WTC11 (cell line): ENCODE data around the gene ANKRD27. TPM values are rescaled to one million over a fixed set of nuclear protein-coding genes. Genes with fewer than 3 reads are reported as not detected.

Source experiments
- ATAC-seq: fragments of 200-7000 bp; cut with Tn5 transposase; 2 replicates; pipeline ENCODE4 v1.10.0; 2021; ENCODE audit warnings: mild to moderate bottlenecking, moderate library complexity
- CTCF ChIA-PET: fragments of 300-600 bp; sonication (Branson Sonifier 250); formaldehyde crosslinking; loops from one replicate; lab custom pipeline; 2021; ENCODE audit warnings: antibody characterized with exemption; lab: Charles Lee
- POLR2A ChIA-PET: fragments of 350-600 bp; sonication (Branson Sonifier 250); formaldehyde crosslinking; loops from one replicate; lab custom pipeline; 2021; ENCODE audit warnings: antibody characterized with exemption; lab: Charles Lee
- DNase-seq: peaks from one replicate; pipeline ENCODE4 v3.0.0; 2021; ENCODE audit warnings: low spot score
- H3K27ac Mint-ChIP-seq: 2 replicates; pipeline ENCODE4 v1.8.0; 2021; ENCODE audit warnings: mixed read lengths
- H3K27me3 Mint-ChIP-seq: 2 replicates; pipeline ENCODE4 v1.8.0; 2021; ENCODE audit warnings: low read depth, mild to moderate bottlenecking, moderate library complexity, mixed read lengths
- H3K36me3 Mint-ChIP-seq: 2 replicates; pipeline ENCODE4 v1.8.0; 2021; ENCODE audit warnings: mixed read lengths
- H3K4me1 Mint-ChIP-seq: 2 replicates; pipeline ENCODE4 v1.8.0; 2022; ENCODE audit warnings: mixed read lengths
- H3K4me3 Mint-ChIP-seq: 2 replicates; pipeline ENCODE4 v1.8.0; 2021; ENCODE audit warnings: mild to moderate bottlenecking, moderate library complexity, mixed read lengths
- H3K9me3 Mint-ChIP-seq: 2 replicates; pipeline ENCODE4 v1.8.0; 2021; ENCODE audit warnings: mixed read lengths
- AR ChIP-seq: fragments of 250-450 bp; sonication (Bioruptor Pico); IDR thresholded peaks from 2 replicates; pipeline ENCODE4 v1.9.0; 2021; ENCODE audit warnings: mild to moderate bottlenecking
- ATF1 ChIP-seq: sonication (generic); formaldehyde crosslinking; IDR thresholded peaks from 2 replicates; pipeline ENCODE4 v1.8.1; 2023; ENCODE audit warnings: mild to moderate bottlenecking, moderate library complexity, missing genetic modification reagents
- E2F4 ChIP-seq: sonication (generic); formaldehyde crosslinking; IDR thresholded peaks from 2 replicates; pipeline ENCODE4 v1.8.1; 2022; ENCODE audit warnings: low read depth, mild to moderate bottlenecking, moderate library complexity, missing genetic modification reagents, borderline replicate concordance
- ETV6 ChIP-seq: sonication (generic); formaldehyde crosslinking; IDR thresholded peaks from 2 replicates; pipeline ENCODE4 v1.8.1; 2022; ENCODE audit warnings: mild to moderate bottlenecking, missing genetic modification reagents
- GRHL2 ChIP-seq: fragments of 250-450 bp; sonication (Bioruptor Pico); IDR thresholded peaks from 2 replicates; pipeline ENCODE4 v1.8.0; 2022; ENCODE audit warnings: mild to moderate bottlenecking, moderate library complexity; ENCODE audit not compliant: insufficient replicate concordance, severe bottlenecking
- GTF2I ChIP-seq: fragments of 250-450 bp; sonication (Bioruptor Pico); conservative IDR thresholded peaks from 2 replicates; pipeline ENCODE4 v1.4.0; 2021; ENCODE audit warnings: mild to moderate bottlenecking
- HMGA2 ChIP-seq: fragments of 250-450 bp; sonication (Bioruptor Pico); IDR thresholded peaks from 2 replicates; pipeline ENCODE4 v1.4.0; 2021; ENCODE audit warnings: mild to moderate bottlenecking, moderate library complexity
- HMGXB4 ChIP-seq: sonication (generic); formaldehyde crosslinking; IDR thresholded peaks from 2 replicates; pipeline ENCODE4 v1.8.1; 2023; ENCODE audit warnings: mild to moderate bottlenecking, moderate library complexity, missing genetic modification reagents
- IRF1 ChIP-seq: sonication (generic); formaldehyde crosslinking; IDR thresholded peaks from 2 replicates; pipeline ENCODE4 v1.8.0; 2023; ENCODE audit warnings: missing genetic modification reagents
- IRF2 ChIP-seq: sonication (generic); formaldehyde crosslinking; IDR thresholded peaks from 2 replicates; pipeline ENCODE4 v1.8.0; 2022; ENCODE audit warnings: low read depth, missing genetic modification reagents, borderline replicate concordance
- JAZF1 ChIP-seq: fragments of 250-450 bp; sonication (Bioruptor Pico); IDR thresholded peaks from 2 replicates; pipeline ENCODE4 v1.9.0; 2021; ENCODE audit warnings: moderate library complexity, mild to moderate bottlenecking, inconsistent platforms
- NFATC4 ChIP-seq: fragments of 250-450 bp; sonication (Bioruptor Pico); IDR thresholded peaks from 2 replicates; pipeline ENCODE4 v1.9.0; 2021; ENCODE audit warnings: mild to moderate bottlenecking
- RELA ChIP-seq: sonication (generic); formaldehyde crosslinking; IDR thresholded peaks from 2 replicates; pipeline ENCODE4 v1.8.1; 2022; ENCODE audit warnings: missing genetic modification reagents, mild to moderate bottlenecking, borderline replicate concordance
- SMAD3 ChIP-seq: sonication (generic); formaldehyde crosslinking; IDR thresholded peaks from 2 replicates; pipeline ENCODE4 v1.8.0; 2022; ENCODE audit warnings: missing genetic modification reagents, mild to moderate bottlenecking, borderline replicate concordance
- ZMAT4 ChIP-seq: fragments of 250-450 bp; sonication (Bioruptor Pico); IDR thresholded peaks from 2 replicates; pipeline ENCODE4 v1.9.0; 2021; ENCODE audit warnings: mild to moderate bottlenecking
- ZNF532 ChIP-seq: fragments of 250-450 bp; sonication (Bioruptor Pico); IDR thresholded peaks from 2 replicates; pipeline ENCODE4 v1.9.0; 2021; ENCODE audit warnings: mild to moderate bottlenecking, borderline replicate concordance
- total RNA-seq: library from RNA; stranded (reverse); gene quantifications from 3 replicates; pipeline ENCODE4 v1.2.3, GENCODE V29; 2021

The ANKRD27 gene
- total RNA-seq, 1 experiment from 2014 or later: 48.6 TPM

GRCh38 chr19:32611161-32611560, 63.8 kb downstream of the ANKRD27 start (continued):
- TF ChIP-seq GRHL2 (CRISPR knock-in tag): no peak

- DNase-seq: no peak
- peaks cover 42% of the 10 kb centered on the region for H3K36me3 Mint-ChIP-seq
- H3K9me3 Mint-ChIP-seq: peaks cover 4% of the 10 kb centered on the region
- no peaks in the 10 kb centered on the region for H3K27me3 Mint-ChIP-seq
- H3K4me3 Mint-ChIP-seq: no peak overlapping the region
- ATAC-seq: no peak
- no peaks in the 10 kb centered on the region for H3K4me1 Mint-ChIP-seq
- TF ChIP-seq AR (CRISPR knock-in tag) (no peak), JAZF1 (CRISPR knock-in tag) (no peak), NFATC4 (no peak), SMAD3 (CRISPR knock-in tag) (no peak), HMGXB4 (CRISPR knock-in tag) (no peak), HMGA2 (CRISPR knock-in tag) (no peak), GTF2I (no peak), GRHL2 (CRISPR knock-in tag) (no peak), ZMAT4 (CRISPR knock-in tag) (no peak), IRF2 (no peak), ETV6 (CRISPR knock-in tag) (no peak), IRF1 (CRISPR knock-in tag) (no peak), ZNF532 (CRISPR knock-in tag) (no peak)
- ChIA-PET CTCF (interaction anchor here (0.7 kb wide), 1 partner anchor 8 kb away, joined by 3 read pairs; no protein-coding TSS in a partner anchor), POLR2A (interaction anchor here (0.7 kb wide), 1 partner anchor 40 kb away, joined by 4 read pairs; no protein-coding TSS in a partner anchor)
- no peak overlapping the region for H3K27ac Mint-ChIP-seq
These were observed 67.5 kb downstream of the ANKRD27 start for GRCh38 chr19:32607479-32607878.

- DNase-seq (no peak), ATAC-seq (no peak)
- ChIA-PET CTCF (no interaction called here), POLR2A (no interaction called here)
- TF ChIP-seq E2F4 (CRISPR knock-in tag) (no peak), ZMAT4 (CRISPR knock-in tag) (no peak), RELA (no peak), GTF2I (no peak), ATF1 (no peak)
- H3K4me1 Mint-ChIP-seq: no peaks in the 10 kb centered on the region
- peaks cover 4% of the 10 kb centered on the region for H3K9me3 Mint-ChIP-seq
- peaks cover 41% of the 10 kb centered on the region for H3K36me3 Mint-ChIP-seq
- no peaks in the 10 kb centered on the region for H3K27me3 Mint-ChIP-seq
- no peak overlapping the region for H3K4me3 Mint-ChIP-seq
- no peak overlapping the region for H3K27ac Mint-ChIP-seq
These were observed 68.7 kb downstream of the ANKRD27 start for GRCh38 chr19:32606289-32606688.
